Measurements from ENCODE around the gene CCDC200. TPM values are rescaled to one million over a fixed set of nuclear protein-coding genes. Genes with fewer than 3 reads are reported as not detected.

Gene CCDC200
- total RNA-seq, 1 experiment from 2014 or later: not detected

DNA sequence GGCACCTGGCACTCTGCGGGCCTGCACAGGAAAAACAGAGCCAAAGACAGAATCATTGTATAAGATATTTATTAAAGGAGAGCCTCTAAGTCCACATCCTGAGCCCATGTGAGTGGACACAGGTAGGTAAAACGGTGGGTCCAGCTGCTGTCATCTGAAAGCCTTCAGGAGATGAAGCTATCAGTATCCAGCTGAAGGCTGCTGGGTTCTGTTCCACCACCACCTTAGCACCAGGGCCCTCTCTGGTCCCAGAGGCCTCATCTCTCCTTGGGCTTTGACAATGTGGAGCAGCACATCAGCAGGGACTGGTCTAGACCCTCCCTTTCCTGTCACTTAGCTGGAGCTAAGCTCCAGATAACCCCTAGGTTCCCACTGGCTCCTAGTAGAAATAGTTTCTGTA, 9.4 kb downstream of the CCDC200 start:
- H3K36me3 ChIP-seq (ENCODE audit: control insufficient read depth in 1 of 2, insufficient read depth in 2 of 2, low read length in 2 of 2): no peaks in the 10 kb centered on the region
- H3K79me2 ChIP-seq (ENCODE audit: insufficient read depth, low read length): no peaks in the 10 kb centered on the region
- no peaks in the 10 kb centered on the region for H3K4me1 ChIP-seq (ENCODE audit: control insufficient read depth in 1 of 2, insufficient read depth in 2 of 2, low read length in 2 of 2)
- H3K4me2 ChIP-seq (ENCODE audit: low read length): no peak overlapping the region
- ATAC-seq: no peak
- H3K4me3 ChIP-seq (replicated peaks in 1 of 2; ENCODE audit: low read depth in 1 of 2, low read length in 2 of 2): no peak overlapping the region
- CTCF ChIA-PET: no interaction called here
- H3K9me3 ChIP-seq (ENCODE audit: control insufficient read depth in 1 of 2, insufficient read depth in 1 of 2, low read depth in 1 of 2, low read length in 2 of 2): no peaks in the 10 kb centered on the region
- no peak overlapping the region for H3K27ac ChIP-seq (ENCODE audit: low read depth, low read length)
- POLR2A ChIA-PET: interaction anchor here (3.9 kb wide), 1 partner anchor 97 kb away, joined by 22 read pairs; no protein-coding TSS in a partner anchor
- H3K27me3 ChIP-seq (ENCODE audit: insufficient read depth, low read length): no peaks in the 10 kb centered on the region
- DNase-seq (ENCODE audit: low read depth, low spot score): no peak
- intact Hi-C loops (cut with micrococcal nuclease): no loop called here
- no peaks in the 10 kb centered on the region for H4K20me1 ChIP-seq (ENCODE audit: insufficient read depth)
- H2AFZ ChIP-seq (ENCODE audit: low read depth, low read length, poor library complexity, severe bottlenecking): no peak overlapping the region
- H3K9me2 ChIP-seq (ENCODE audit: insufficient read depth): no peaks in the 10 kb centered on the region
- RAD21 ChIA-PET (ENCODE audit: low non-redundant PET in 1 of 2, low total read pairs in 2 of 2, uncharacterized antibody in 2 of 2, unreplicated experiment in 2 of 2): no interaction called here
- no peak for TF ChIP-seq SIN3A (IDR thresholded peaks at IDR 0.05; ENCODE audit: low read depth)
- TF ChIP-seq FOSL1 (IDR thresholded peaks at IDR 0.05; ENCODE audit: low read depth): no peak
- no peak for TF ChIP-seq CEBPB (IDR thresholded peaks at IDR 0.05; ENCODE audit: low read depth)
- TF ChIP-seq POLR2AphosphoS5 (IDR thresholded peaks at IDR 0.05; ENCODE audit: low read depth, low read length): no peak
- TF ChIP-seq, protein P1, sequence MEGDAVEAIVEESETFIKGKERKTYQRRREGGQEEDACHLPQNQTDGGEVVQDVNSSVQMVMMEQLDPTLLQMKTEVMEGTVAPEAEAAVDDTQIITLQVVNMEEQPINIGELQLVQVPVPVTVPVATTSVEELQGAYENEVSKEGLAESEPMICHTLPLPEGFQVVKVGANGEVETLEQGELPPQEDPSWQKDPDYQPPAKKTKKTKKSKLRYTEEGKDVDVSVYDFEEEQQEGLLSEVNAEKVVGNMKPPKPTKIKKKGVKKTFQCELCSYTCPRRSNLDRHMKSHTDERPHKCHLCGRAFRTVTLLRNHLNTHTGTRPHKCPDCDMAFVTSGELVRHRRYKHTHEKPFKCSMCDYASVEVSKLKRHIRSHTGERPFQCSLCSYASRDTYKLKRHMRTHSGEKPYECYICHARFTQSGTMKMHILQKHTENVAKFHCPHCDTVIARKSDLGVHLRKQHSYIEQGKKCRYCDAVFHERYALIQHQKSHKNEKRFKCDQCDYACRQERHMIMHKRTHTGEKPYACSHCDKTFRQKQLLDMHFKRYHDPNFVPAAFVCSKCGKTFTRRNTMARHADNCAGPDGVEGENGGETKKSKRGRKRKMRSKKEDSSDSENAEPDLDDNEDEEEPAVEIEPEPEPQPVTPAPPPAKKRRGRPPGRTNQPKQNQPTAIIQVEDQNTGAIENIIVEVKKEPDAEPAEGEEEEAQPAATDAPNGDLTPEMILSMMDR (IDR thresholded peaks at IDR 0.05 in 2 of 3, conservative IDR thresholded peaks at IDR 0.05 in 1 of 3; ENCODE audit: borderline replicate concordance in 1 of 3, insufficient read depth in 1 of 3, low read depth in 2 of 3, low read length in 2 of 3): no peak
- TF ChIP-seq YY1 (IDR thresholded peaks at IDR 0.05; ENCODE audit: extremely low read depth, insufficient replicate concordance, low read depth, low read length): no peak
- TF ChIP-seq, protein P2, sequence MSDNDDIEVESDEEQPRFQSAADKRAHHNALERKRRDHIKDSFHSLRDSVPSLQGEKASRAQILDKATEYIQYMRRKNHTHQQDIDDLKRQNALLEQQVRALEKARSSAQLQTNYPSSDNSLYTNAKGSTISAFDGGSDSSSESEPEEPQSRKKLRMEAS (IDR thresholded peaks at IDR 0.05): no peak
- TF ChIP-seq, protein P3, sequence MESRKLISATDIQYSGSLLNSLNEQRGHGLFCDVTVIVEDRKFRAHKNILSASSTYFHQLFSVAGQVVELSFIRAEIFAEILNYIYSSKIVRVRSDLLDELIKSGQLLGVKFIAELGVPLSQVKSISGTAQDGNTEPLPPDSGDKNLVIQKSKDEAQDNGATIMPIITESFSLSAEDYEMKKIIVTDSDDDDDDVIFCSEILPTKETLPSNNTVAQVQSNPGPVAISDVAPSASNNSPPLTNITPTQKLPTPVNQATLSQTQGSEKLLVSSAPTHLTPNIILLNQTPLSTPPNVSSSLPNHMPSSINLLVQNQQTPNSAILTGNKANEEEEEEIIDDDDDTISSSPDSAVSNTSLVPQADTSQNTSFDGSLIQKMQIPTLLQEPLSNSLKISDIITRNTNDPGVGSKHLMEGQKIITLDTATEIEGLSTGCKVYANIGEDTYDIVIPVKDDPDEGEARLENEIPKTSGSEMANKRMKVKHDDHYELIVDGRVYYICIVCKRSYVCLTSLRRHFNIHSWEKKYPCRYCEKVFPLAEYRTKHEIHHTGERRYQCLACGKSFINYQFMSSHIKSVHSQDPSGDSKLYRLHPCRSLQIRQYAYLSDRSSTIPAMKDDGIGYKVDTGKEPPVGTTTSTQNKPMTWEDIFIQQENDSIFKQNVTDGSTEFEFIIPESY (IDR thresholded peaks at IDR 0.05; ENCODE audit: extremely low read depth, insufficient replicate concordance, low read length): no peak
- no TSS peak for BruUV-seq (replicated peaks)
- no peak overlapping the region for H3K9ac ChIP-seq (ENCODE audit: low read length)
